K562 (cell line): ENCODE results near the gene ACOT9. TPM values are rescaled to one million over a fixed set of nuclear protein-coding genes. Genes with fewer than 3 reads are reported as not detected.
A peak's percentile ranks its signal among the peaks of the same experiment; 100 is the strongest.

Experiments
- CBX5 ChIP-seq: IDR thresholded peaks from 2 replicates; pipeline ENCODE4 v1.6.1; 2014; ENCODE audit warnings: low read depth, borderline replicate concordance
- CREB1 ChIP-seq, 2 experiments: sonication (generic) in 1 of 2; formaldehyde crosslinking in 1 of 2; IDR thresholded peaks; 2 replicates each; pipeline versions ENCODE4 v1.6.1 to v1.8.0; 2012 to 2022; ENCODE audit warnings: inconsistent platforms in 1 of 2, mild to moderate bottlenecking in 1 of 2, missing genetic modification reagents in 1 of 2, moderate library complexity in 1 of 2
- CREM ChIP-seq: IDR thresholded peaks from 2 replicates; pipeline ENCODE4 v1.6.1; 2014; ENCODE audit warnings: antibody characterized with exemption, low read depth
- CSDE1 ChIP-seq, 2 experiments: fragments of 450-650 bp; IDR thresholded peaks; 2 replicates each; pipeline ENCODE4 v1.6.1; 2016; ENCODE audit warnings: mild to moderate bottlenecking in 1 of 2
- E2F3 ChIP-seq: fragments of 250-450 bp; sonication (Bioruptor Pico); IDR thresholded peaks from 2 replicates; pipeline ENCODE4 v1.4.0; 2020; ENCODE audit warnings: mild to moderate bottlenecking
- HDGF ChIP-seq: fragments of 450-650 bp; IDR thresholded peaks from 2 replicates; pipeline ENCODE4 v1.6.1; 2016
- KAT7 ChIP-seq: sonication (generic); formaldehyde crosslinking; IDR thresholded peaks from 2 replicates; pipeline ENCODE4 v1.8.0; 2022; ENCODE audit warnings: missing genetic modification reagents, mild to moderate bottlenecking, borderline replicate concordance
- MAZ ChIP-seq, 2 experiments: fragments of 450-650 bp in 1 of 2; sonication (generic) in 1 of 2; formaldehyde crosslinking; IDR thresholded peaks in 1 of 2; conservative IDR thresholded peaks in 1 of 2; 2 replicates each; pipeline versions ENCODE4 v1.4.0 to v1.5.0; 2020; ENCODE audit warnings: mild to moderate bottlenecking in 1 of 2, missing genetic modification reagents in 1 of 2
- MTA3 ChIP-seq: fragments of 450-650 bp; formaldehyde crosslinking; IDR thresholded peaks from 2 replicates; pipeline ENCODE4 v1.6.1; 2017; ENCODE audit warnings: mild to moderate bottlenecking, borderline replicate concordance
- NR2C2 ChIP-seq, 2 experiments: fragments of 200-800 bp in 1 of 2; sonication (Bioruptor generic) in 1 of 2; sonication (generic) in 1 of 2; formaldehyde crosslinking in 1 of 2; IDR thresholded peaks; 2 replicates each; pipeline versions ENCODE4 v1.6.1 to v1.8.0; 2016 to 2022; ENCODE audit warnings: mild to moderate bottlenecking in 1 of 2, missing compliant biosample characterization in 1 of 2, missing genetic modification characterization in 1 of 2, missing genetic modification reagents in 1 of 2
- PCBP1 ChIP-seq: fragments of 200-400 bp; formaldehyde crosslinking; IDR thresholded peaks from 2 replicates; pipeline ENCODE4 v1.6.1; 2018; ENCODE audit warnings: mild to moderate bottlenecking, low read depth, low read length; ENCODE audit not compliant: poor library complexity, severe bottlenecking
- RCOR1 ChIP-seq, 2 experiments: IDR thresholded peaks; 2 replicates each; pipeline ENCODE4 v1.6.1; 2012; ENCODE audit warnings: low read depth in 2 of 2, low read length in 2 of 2, borderline replicate concordance in 1 of 2, improper control_type of control experiment in 1 of 2
- SIN3A ChIP-seq, 2 experiments: fragments of 150-350 bp in 1 of 2; IDR thresholded peaks; 2 replicates each; pipeline ENCODE4 v1.6.1; 2011 to 2016; ENCODE audit warnings: borderline replicate concordance in 2 of 2, low read depth in 2 of 2, low read length in 2 of 2, mild to moderate bottlenecking in 2 of 2, moderate library complexity in 2 of 2; ENCODE audit not compliant: control insufficient read depth in 1 of 2
- SMAD4 ChIP-seq: fragments of 250-450 bp; sonication (Bioruptor Pico); conservative IDR thresholded peaks from 2 replicates; pipeline ENCODE4 v1.8.0; 2021; ENCODE audit warnings: inconsistent platforms, mild to moderate bottlenecking, moderate library complexity
- SP1 ChIP-seq: sonication (generic); formaldehyde crosslinking; IDR thresholded peaks from 2 replicates; pipeline ENCODE4 v1.8.1; 2022; ENCODE audit warnings: mild to moderate bottlenecking, missing genetic modification reagents
- TAL1 ChIP-seq: fragments of 450-650 bp; IDR thresholded peaks from 2 replicates; pipeline ENCODE4 v1.6.1; 2016; ENCODE audit warnings: mild to moderate bottlenecking
- ZNF431 ChIP-seq: sonication (generic); formaldehyde crosslinking; IDR thresholded peaks from 2 replicates; pipeline ENCODE4 v1.8.0; 2022; ENCODE audit warnings: mild to moderate bottlenecking, missing genetic modification reagents
- ZNF589 ChIP-seq: fragments of 200-800 bp; sonication (Bioruptor generic); IDR thresholded peaks from 2 replicates; pipeline ENCODE4 v1.6.1; 2016; ENCODE audit warnings: low read depth, missing genetic modification characterization, missing compliant biosample characterization
- polyA plus RNA-seq, 8 experiments: library from polyadenylated mRNA; depleted of rRNA in 4 of 8; stranded (reverse) in 5 of 8; unstranded in 3 of 8; fragments of >200 nt; fragmentation: Nextera tagmentation in 2 of 8; fragmentation: Illumina TruSeq in 1 of 8; extraction: Ambion mirVana in 2 of 8; extraction: Trizol in 1 of 8; gene quantifications; 2 replicates each; pipeline versions ENCODE4 v1.2.1 to v1.2.3, GENCODE V29; 2011 to 2014; ENCODE audit warnings: inconsistent platforms in 1 of 8, missing spikeins in 1 of 8
- total RNA-seq, 7 experiments: library from RNA; depleted of rRNA in 6 of 7; stranded (reverse); fragments of >200 nt in 6 of 7; fragmentation: Illumina TruSeq in 2 of 7; extraction: Trizol in 2 of 7; gene quantifications; 2 replicates each; pipeline versions ENCODE4 v1.2.1 to v1.2.3, GENCODE V29; 2011 to 2021; ENCODE audit warnings: low replicate concordance in 1 of 7
- TF ChIP-seq, protein P1 (sequence below), 2 experiments: fragments of 150-350 bp in 1 of 2; IDR thresholded peaks; 2 replicates each; pipeline ENCODE4 v1.6.1; 2012 to 2016; ENCODE audit warnings: low read depth in 2 of 2, low read length in 2 of 2, mild to moderate bottlenecking in 1 of 2, moderate library complexity in 1 of 2
- TF ChIP-seq, protein P2 (sequence below): fragments of 250-450 bp; sonication (Bioruptor Pico); IDR thresholded peaks from 2 replicates; pipeline ENCODE4 v1.5.0; 2021; ENCODE audit warnings: mild to moderate bottlenecking, borderline replicate concordance

ACOT9 gene
- total and polyA plus RNA-seq, 9 of the 15 experiments (the other 6 are each of a cell fraction or from before 2014, with no cell fraction given): 31.2 to 80.9 (median 45.3) TPM

DNA sequence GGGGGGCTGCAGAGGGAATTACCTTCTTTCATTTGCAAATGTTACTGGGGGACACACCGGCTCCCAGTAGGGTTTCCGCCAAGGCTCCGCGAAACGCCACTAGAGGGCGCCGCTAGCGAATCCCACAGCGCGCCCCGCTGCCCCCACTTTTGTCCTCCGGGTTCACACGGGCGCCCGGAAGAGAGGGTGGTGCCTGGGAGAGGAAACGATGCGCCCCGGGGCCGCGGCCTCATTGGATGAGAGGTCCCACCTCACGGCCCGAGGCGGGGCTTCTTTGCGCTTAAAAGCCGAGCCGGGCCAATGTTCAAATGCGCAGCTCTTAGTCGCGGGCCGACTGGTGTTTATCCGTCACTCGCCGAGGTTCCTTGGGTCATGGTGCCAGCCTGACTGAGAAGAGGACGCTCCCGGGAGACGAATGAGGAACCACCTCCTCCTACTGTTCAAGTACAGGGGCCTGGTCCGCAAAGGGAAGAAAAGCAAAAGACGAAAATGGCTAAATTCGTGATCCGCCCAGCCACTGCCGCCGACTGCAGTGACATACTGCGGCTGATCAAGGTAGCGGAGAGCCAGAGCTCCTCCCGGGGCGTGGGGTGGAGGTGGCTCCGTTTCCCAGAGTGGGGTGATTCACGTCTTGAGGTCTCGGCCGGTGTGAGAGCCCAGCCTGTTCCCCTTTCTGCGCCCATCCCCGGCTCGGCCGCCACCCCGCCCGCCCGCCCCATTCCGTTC lies 40.0 kb upstream of the ACOT9 start, which contains the start of gene SAT1 (continued):
- TF ChIP-seq E2F3 (CRISPR knock-in tag): no peak
- TF ChIP-seq ZNF589: peak; percentile 55; the same call in 1 of the 2 replicates
- TF ChIP-seq MTA3: peak; percentile 98
- TF ChIP-seq PCBP1: peak; percentile 42
- peak in 1 of 2 experiments; percentile 74; a peak in 2 of 4 replicates for TF ChIP-seq CSDE1 (IDR thresholded peaks at IDR 0.05)
- TF ChIP-seq NR2C2 (CRISPR knock-in tag; IDR thresholded peaks at IDR 0.05): no peak; the same call in 1 of the 2 replicates
- TF ChIP-seq NR2C2 (tag; IDR thresholded peaks at IDR 0.05): peak; percentile 75
- no peak for TF ChIP-seq CBX5
- 0 out of 2 replicates have a peak, but pooled peaks have one; percentile 43 for TF ChIP-seq SMAD4
- 0 out of 2 replicates have a peak, but pooled peaks have one; percentile 18 for TF ChIP-seq ZNF431 (CRISPR knock-in tag)
- TF ChIP-seq TAL1: no peak
- TF ChIP-seq, protein P1, sequence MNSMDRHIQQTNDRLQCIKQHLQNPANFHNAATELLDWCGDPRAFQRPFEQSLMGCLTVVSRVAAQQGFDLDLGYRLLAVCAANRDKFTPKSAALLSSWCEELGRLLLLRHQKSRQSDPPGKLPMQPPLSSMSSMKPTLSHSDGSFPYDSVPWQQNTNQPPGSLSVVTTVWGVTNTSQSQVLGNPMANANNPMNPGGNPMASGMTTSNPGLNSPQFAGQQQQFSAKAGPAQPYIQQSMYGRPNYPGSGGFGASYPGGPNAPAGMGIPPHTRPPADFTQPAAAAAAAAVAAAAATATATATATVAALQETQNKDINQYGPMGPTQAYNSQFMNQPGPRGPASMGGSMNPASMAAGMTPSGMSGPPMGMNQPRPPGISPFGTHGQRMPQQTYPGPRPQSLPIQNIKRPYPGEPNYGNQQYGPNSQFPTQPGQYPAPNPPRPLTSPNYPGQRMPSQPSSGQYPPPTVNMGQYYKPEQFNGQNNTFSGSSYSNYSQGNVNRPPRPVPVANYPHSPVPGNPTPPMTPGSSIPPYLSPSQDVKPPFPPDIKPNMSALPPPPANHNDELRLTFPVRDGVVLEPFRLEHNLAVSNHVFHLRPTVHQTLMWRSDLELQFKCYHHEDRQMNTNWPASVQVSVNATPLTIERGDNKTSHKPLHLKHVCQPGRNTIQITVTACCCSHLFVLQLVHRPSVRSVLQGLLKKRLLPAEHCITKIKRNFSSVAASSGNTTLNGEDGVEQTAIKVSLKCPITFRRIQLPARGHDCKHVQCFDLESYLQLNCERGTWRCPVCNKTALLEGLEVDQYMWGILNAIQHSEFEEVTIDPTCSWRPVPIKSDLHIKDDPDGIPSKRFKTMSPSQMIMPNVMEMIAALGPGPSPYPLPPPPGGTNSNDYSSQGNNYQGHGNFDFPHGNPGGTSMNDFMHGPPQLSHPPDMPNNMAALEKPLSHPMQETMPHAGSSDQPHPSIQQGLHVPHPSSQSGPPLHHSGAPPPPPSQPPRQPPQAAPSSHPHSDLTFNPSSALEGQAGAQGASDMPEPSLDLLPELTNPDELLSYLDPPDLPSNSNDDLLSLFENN (IDR thresholded peaks at IDR 0.05; ENCODE audit: low read depth in 2 of 2, low read length in 2 of 2): peak in 1 of 2 experiments; percentile 65; a peak in 1 of 4 replicates
- TF ChIP-seq CREB1 (IDR thresholded peaks at IDR 0.05): peak; percentile 84
- TF ChIP-seq CREB1 (CRISPR knock-in tag; IDR thresholded peaks at IDR 0.05): peak; percentile 76
- TF ChIP-seq KAT7 (CRISPR knock-in tag): peak; percentile 61; the same call in 1 of the 2 replicates
- TF ChIP-seq SIN3A (IDR thresholded peaks at IDR 0.05; ENCODE audit: borderline replicate concordance in 2 of 2, control insufficient read depth in 1 of 2, low read depth in 2 of 2, low read length in 2 of 2): peak in 1 of 2 experiments; percentile 42; a peak in 1 of 4 replicates
- TF ChIP-seq RCOR1 (IDR thresholded peaks at IDR 0.05; ENCODE audit: borderline replicate concordance in 1 of 2, low read depth in 2 of 2, low read length in 2 of 2): peak in 1 of 2 experiments; percentile 45; a peak in 1 of 4 replicates
- TF ChIP-seq HDGF: no peak
- peak; percentile 86 for TF ChIP-seq SP1 (CRISPR knock-in tag)
- TF ChIP-seq CREM: peak; percentile 79
- TF ChIP-seq, protein P2, sequence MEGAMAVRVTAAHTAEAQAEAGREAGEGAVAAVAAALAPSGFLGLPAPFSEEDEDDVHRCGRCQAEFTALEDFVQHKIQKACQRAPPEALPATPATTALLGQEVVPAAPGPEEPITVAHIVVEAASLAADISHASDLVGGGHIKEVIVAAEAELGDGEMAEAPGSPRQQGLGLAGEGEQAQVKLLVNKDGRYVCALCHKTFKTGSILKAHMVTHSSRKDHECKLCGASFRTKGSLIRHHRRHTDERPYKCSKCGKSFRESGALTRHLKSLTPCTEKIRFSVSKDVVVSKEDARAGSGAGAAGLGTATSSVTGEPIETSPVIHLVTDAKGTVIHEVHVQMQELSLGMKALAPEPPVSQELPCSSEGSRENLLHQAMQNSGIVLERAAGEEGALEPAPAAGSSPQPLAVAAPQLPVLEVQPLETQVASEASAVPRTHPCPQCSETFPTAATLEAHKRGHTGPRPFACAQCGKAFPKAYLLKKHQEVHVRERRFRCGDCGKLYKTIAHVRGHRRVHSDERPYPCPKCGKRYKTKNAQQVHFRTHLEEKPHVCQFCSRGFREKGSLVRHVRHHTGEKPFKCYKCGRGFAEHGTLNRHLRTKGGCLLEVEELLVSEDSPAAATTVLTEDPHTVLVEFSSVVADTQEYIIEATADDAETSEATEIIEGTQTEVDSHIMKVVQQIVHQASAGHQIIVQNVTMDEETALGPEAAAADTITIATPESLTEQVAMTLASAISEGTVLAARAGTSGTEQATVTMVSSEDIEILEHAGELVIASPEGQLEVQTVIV: no peak
- TF ChIP-seq MAZ (CRISPR knock-in tag; conservative IDR thresholded peaks at IDR 0.05 in 1 of 2, IDR thresholded peaks at IDR 0.05 in 1 of 2): peak; percentile 67 to 90
